EH (cell line): ENCODE data around the gene KIAA1191.
"Not testable (repeated sequence)": the region's sequence is repeated elsewhere in the genome, so short reads cannot be mapped to it uniquely, and the experiment has no call there.

Experiments used
- DNase-seq: peaks from one replicate; pipeline ENCODE4 v3.0.0-alpha.2; 2015; ENCODE audit warnings: low read depth

KIAA1191 gene, protein sequence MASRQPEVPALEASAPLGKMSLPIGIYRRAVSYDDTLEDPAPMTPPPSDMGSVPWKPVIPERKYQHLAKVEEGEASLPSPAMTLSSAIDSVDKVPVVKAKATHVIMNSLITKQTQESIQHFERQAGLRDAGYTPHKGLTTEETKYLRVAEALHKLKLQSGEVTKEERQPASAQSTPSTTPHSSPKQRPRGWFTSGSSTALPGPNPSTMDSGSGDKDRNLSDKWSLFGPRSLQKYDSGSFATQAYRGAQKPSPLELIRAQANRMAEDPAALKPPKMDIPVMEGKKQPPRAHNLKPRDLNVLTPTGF

DNA sequence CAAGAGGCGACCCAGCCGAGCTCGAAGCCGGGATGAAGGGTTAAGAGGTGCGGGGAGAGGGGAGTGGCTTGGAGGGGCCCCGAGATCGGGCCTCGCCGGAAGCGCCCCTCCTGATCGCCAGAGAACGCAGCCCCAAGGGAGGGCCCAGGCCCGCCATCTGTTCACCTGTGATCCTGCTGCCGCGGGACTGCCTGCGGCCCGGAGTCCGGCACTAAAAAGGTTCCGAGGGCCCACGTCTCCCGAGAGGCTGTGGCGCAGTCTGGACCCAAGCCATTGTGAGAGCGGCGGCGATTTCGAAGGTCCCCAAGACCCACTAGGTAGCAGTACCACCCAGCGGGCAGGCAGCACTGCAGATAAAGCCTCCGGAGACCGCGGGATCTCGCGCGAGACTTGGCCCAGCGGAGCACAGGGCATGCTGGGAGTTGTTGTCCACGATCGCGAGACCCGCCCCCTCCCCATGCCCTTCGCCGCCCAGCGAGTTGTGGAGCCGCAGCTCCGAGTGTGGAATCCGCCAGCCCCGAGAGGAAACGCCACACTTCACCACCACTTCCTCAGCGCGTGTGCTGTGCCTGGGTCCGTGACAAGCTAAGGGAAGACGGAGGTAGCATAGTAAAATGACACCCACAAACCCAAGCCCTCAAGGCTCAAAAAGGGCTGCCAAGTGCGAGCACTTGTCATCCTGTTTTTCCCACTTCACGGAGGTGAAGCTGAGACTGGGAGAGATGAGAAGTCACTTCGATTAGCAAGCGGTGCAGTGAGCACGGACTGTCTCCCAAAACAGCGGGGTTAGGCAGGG lies at the start of gene KIAA1191:
Gene KIAA1191 (minus strand): TSS at position 328 of the 796 bp plus-strand sequence. CDS start 2,256 bp downstream, outside the sequence.
- peak; percentile 92 for DNase-seq

DNA sequence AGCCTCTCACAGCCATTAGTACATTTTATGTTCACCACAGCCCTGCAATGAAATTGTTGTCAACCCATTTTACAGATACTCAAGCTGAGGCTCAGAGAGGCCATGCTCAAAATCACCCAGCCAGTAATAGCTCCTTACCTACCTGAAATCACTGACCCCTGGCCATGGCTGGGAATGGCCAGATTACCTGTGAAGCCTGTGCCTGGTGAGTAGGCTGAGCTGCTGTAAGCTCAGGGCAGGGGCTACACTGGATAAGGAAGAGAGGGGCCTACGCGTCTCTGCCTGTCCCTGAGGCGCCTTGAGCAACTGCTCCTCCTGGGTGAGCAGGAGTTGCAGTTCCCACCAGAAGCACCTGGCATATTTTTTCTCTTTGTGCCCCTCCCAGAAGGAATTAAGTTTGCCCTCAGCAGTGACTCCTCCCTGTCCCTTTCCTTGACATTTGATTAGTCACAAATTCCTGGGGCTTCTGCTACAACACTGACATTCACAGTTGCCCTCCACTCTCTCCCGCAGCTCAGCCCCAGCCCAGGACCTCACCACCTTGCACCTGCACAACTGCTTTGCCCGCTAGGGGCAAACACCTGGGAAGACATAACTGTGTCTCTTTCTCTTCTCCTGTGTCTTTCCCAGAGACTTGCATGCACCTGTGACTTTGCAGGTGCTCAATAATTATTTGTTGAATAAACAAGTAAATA lies 49.1 kb upstream of the KIAA1191 start:
- DNase-seq: no peak

DNA sequence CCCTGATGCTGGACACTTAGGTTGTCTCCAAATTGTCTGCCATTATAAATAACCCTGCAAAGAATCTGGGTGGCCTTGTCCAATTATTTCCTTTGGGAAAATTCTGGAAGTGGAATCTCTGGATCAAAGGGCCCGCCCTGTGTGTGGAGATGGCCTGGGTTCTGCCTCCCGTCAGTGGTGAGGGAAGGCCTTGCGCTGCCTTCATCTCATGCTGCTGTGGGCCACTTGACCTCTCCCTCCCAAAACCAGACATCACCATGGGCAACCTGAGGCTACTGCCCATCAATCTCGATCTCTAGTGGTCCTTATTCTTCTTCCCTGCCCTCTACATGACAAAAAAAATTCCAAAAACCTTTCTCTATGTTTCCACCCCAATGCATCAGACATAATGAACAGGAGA lies 48.2 kb upstream of the KIAA1191 start:
- DNase-seq: no peak

DNA sequence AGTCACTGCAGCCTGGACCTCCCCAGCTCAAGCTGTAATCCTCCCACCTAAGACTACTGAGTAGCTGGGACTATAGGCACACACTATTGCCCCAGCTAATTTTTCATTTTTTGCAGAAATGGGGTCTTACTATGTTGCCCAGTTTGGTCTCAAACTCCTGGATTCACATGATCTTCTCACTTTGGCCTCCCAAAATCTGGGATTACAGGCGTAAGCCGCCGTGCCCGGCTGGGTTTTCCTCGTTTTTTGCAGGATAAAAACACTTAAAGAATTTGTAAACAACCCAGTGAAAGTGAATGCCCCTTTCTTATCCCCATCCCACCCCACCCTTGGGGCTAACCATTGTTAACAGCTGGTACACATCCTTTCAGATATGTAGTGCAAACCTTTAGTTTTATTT lies 47.0 kb upstream of the KIAA1191 start:
- no peak for DNase-seq

DNA sequence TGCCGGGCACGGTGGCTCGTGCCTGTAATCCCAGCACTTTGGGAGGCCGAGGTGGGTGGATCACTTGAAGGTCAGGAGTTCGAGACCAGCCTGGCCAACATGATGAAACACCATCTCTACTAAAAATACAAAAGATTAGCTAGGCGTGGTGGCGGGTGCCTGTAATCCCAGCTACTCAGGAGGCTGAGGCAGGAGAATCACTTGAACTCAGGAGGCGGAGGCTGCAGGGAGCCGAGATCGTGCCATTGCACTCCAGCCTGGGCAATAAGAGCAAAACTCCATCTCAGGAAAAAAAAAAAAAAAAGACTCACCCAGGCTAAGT lies 46.6 kb upstream of the KIAA1191 start:
- not testable (repeated sequence) for DNase-seq

DNA sequence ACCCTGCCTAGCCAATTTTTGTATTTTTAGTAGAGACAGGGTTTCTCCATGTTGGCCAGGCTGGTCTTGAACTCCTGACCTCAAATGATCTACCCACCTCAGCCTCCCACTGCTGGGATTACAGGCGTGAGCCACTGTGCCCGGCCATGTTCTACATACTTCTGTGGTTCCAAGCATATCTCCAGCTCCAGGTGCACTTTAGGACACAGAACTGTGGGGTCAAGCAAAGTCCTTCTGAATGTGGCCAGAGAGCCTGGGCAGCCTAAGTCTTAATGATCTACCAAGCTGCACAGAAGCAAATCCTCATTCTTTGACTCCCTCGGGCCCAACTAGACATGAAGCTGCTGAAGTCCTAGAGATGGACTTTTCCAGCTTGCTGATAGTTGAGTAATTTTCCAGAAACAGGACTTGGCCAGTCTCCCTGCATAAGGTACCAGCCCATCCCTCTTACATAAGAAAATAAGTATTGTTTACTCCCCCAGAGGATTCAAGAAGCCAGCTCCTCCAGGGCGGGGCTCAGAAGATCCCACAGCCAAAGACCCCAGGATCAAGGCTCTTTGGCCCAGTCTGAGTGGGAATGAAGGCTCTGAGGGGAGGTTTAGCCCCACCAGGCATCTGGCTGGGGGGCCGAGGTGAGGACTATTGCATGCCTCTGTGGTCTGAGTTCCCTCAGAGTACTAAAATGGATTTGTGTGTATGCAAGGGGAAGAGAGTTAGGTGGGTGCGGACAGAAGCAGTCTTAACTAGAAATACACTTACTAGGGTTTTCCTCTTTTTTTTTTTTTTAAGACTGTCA lies 46.1 kb upstream of the KIAA1191 start:
- DNase-seq: no peak

DNA sequence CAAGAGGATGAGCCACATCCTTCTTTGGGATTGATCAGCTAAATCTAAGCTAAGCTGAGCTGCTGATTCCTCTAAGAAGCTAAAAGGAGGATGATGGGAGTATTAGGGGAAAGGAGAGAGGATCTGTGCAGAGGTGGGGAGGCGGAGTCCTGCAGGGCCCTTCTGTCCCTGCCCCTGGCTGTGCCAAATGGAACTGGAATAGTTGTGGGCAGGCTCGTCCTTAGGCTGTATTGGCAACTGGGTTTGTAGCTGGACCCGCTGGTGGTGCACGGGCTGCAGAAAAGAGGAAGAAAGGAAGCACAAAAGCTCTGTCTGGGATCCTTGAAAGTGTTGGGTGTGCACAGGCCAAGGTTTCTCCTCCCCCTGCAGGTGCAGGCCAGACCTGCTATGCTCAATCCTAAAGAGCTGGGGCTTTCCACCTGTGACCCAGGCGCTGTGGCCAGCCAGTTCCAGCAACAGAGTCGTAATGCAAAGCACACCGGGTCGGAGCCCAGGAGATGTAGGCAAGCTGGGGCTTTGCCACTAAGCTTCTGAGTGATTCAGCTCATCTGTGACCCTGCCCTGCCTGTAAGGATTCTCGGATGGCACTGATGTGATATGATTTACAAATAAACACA lies 45.0 kb upstream of the KIAA1191 start:
- no peak for DNase-seq

DNA sequence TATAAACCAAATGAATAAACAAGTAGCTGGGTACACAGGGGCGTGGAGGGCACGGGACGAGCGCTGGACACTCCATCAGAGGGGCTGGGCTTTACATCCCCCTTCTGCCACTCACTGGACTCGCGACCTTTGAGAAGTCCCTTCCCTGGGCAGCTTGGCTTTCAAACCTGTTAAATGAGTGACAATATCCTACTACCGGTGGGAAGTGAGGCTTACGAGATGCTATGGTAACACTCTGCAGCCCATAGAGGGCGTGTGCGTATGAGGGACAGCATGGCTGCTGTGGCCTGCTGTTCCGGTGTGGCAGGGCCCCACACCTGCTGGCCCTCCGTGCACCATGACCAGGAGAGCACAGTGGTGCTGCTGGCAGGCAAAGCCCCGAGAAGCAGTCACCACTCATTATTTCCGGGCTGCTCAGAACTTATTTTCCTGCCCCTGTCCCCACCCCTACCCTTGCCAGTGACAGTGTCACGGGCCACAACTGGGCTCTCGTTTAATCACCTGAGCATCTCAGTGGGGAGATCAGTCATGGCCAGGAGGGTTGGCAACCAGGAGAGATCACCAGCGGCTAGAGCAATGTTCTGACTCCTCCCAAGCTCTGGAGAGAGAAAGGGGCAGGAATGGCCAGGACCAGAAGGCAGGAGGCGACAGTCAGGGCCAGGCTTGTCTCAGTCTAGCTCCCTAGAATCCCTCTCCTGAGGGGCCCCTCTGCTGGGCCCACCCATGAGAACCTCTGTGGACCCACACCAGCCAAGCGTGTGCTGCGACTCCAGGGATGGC lies 44.3 kb upstream of the KIAA1191 start:
- DNase-seq: no peak

DNA sequence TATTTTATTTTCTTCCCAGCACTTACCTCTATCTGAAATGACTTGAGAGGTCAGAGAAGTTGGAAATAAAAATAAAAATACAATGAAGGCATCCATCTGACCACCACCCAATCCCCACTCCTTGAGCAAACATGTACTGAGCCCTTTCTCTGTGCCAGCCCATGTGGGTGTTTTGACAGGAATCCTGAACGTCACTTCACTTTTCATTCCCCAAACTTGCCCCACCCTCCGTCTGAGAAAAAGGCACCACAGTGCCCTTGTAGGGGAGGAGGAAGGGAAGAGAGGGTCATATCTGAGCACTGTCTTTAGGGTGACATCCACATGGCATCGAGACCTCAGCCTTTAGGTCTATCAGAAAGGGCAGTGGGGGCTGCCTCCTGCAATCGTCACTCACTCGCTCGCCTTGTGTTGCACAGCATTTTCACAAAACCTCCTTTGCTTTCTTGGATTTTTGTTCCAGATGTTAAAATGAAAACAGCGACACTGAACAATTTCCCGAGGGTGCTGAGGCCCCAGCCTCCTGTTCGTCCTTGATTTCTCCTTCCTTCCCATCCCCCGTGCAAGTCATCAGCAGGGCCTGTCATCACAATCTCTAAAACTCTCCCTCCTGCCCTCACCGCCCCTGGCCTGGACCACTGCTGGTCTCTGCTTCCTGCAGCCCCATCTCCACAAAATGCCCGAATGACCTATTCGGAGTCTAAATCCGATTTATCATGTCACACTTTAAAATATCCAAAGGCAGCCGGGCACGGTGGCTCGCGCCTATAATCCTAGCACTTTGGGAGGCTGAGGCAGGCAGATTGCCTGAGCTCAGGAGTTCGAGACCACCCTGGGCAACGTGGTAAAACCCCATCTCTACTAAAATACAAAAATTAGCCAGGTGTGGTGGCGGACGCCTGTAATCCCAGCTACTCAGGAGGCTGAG lies 40.0 kb upstream of the KIAA1191 start:
- no peak for DNase-seq

DNA sequence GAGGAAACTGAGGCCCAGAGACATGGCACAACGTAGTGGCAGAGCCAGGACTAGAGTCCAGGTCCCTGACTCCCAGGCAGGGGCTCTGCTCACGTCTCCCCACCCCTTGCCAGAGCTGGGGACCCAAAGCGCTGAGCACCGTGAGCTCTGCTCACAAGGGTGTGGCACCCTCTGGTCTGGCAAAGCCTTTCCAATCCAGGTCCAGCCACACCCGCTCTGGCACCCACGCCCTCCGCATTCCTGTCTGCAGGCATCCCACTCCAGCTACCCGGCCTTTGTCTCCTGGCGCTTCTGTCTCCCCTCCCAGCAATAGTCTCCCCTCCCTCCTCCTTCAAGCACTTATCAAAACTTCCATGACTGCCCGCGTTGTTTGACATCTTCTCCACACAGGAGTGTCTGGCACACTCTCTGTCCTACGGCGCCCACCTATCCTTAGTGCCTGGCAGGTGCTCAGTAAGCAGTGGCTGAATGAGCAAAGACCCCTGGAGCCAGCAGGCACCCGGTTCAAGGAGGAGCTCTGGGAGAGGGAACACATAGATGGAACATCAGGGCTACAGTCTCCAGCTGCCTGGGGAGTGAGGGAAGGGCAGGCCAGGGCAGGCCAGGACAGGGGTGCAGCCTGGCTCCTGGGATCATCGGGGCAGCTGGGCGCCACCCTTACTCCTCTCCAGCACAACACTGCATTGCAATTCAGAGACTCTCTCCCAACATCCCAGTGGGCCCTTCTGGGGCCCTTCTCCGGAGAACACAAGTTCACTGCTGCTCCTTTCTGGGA lies 39.0 kb upstream of the KIAA1191 start:
- no peak for DNase-seq

DNA sequence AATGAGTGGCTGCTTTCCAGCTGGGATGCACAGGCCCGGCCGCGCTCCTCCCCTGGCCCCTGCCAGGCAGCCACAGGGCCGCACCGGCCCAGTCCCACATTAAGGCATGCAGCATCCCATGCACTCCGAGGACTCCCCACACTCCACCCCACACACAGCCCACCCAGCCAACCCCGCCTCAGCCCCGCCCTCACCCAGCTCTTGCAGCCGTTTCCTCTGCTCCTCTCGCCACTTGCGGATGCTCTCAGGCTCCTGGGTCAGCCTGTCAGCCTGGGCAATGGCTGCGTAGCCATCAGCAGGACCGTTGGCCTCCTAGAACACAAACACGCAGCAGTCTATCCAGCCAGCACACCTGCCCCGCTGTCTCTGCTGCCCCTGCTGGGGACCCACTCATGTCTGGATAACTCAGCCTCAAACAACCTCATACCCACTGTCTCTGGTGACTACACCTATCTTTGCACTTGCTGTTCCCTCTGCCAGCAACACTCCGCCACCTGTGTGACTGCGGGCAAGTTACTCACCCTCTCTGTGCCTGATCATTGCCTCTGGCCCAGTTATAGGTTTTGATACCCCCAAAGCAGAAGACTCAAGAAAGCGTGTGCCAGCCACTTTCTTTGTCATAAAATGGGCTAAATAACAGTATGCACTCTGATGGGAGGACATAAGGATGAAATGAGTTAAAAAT lies 36.3 kb upstream of the KIAA1191 start:
- DNase-seq: no peak

DNA sequence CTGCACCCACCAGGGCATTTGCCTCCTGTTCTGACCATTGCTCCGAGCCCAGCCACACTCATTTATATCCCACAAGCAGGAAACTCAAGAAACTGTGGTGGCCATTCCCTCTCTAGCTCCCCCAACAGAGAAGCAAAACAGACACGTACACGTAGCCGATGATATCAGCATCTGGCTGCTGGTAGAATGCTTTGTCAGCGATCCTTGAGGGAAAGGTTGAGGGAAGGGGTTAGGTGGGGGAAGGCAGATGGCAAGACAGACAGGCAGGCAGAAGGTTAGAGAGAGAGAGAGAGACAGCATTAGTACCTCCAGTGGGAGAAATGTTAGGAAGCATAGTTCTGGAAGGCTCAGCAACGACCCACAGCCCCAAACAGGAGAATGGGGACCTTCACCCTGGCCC lies 34.8 kb upstream of the KIAA1191 start:
- DNase-seq: no peak

DNA sequence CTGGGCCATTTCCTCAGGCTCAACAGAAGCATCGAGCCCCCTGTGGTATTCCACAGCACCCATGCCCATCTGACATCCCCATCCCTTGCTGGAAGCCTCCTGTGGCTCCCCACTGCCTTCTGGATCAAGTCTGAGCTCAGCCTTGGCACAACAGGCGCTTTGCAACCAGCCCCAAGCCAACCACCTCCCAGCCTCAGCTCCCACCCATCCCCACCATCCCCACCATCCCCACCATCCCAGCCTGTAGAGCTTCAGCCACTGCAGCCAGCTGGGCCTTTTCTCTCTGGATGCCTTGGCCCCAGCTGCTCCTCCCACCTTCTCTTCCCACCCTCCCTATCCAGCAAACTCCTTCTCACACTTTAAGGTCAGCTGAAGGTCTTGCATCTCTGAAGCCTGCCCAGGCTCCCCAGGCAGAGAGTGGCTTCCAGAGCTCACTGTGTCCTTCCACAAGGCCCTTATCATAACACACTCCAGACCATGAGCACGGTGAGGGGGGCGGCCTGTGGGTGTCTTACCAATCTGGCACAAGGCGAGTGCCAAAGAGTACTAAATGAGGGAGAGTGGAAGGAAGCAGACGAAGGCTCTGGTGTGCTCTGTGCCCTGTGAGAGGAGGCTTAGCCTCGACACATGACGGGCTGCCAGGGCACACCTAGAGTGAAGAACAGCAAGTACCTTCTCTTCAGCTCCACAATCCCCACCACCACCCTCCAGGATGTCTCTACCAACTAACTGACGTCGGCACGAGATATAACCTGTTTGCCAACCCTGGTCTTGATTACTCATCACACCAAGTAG lies 33.5 kb upstream of the KIAA1191 start:
- DNase-seq: peak; percentile 29

DNA sequence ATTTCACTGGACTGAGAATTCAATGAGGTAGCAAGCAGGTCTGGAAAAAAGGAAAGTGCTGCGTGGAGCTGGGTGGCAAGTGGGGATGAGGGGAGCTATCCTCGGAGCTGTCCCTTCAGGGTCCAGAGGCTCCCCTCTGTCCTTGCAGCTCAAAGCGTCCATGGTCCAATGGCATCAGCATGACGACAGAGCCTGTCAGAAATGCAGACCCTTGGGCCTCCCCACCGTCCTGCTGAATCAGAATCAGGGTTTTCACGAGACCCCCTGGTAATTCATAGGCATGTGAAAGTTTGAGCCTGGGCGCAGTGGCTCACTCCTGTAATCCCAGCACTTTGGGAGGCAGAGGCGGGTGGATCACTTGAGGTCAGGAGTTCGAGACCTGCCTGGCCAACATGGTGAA lies 32.5 kb upstream of the KIAA1191 start:
- no peak for DNase-seq

DNA sequence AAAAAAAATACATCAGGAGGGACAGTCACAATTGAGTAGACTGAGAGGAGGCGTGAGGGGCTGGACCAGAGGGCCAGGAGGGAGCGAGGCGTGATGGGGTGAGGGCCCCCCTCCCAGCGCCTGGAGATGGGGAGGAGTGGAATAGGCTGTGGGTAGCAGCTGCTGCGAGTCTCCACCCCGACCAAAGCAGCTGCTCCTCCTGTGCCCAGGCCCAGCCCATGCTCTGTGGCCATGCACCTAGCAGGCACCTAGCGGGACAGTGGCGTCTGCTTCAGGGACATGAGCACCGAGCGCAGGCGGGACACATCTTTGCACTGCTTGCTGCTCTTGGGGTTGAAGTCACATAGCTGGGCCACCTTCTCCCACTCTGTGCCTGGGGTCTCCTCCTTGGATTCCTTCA lies 31.0 kb upstream of the KIAA1191 start:
- DNase-seq: no peak

DNA sequence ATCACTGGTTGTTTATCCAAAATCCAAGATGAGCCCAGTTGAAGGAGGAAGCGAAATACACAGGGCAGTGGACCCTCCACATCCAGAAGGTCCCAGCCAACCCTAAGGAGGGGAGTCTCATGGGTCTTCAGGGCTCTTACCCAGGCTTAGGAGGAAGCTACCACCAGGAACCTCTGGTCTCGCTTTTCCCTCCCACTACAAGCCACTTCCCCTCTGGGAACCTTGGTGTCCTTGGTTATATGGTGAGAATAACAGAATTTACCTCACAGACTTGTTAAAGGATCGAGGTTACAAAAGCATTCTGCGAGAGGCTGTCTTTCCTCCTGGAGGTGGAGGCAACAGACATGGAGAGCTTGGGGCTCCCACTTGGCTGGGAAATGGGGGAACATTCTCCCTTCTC lies 30.4 kb upstream of the KIAA1191 start:
- DNase-seq: no peak

DNA sequence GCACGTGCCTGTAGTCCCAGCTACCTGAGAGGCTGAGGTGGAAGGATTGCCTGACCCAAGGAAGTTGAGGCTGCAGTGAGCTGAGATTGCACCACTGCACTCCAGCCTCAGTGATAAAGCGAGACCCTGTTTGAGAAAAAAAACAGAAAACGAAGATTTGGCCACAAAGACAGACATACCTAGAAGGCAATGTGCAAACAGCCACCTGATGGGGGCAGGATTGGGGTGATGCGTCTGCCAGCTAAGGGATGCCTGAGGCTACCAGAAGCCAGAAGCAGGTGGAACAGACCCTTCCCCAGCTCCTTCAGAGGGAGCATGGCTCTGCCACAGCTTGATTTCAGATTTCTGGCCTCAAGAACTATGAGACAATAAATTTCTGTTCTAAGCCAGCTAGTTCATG lies 29.9 kb upstream of the KIAA1191 start:
- DNase-seq: no peak
